ENCODE data around the gene TIMP3.
"Not testable (repeated sequence)": the region's sequence is repeated elsewhere in the genome, so short reads cannot be mapped to it uniquely, and the experiment has no call there.

TIMP3 gene

DNA sequence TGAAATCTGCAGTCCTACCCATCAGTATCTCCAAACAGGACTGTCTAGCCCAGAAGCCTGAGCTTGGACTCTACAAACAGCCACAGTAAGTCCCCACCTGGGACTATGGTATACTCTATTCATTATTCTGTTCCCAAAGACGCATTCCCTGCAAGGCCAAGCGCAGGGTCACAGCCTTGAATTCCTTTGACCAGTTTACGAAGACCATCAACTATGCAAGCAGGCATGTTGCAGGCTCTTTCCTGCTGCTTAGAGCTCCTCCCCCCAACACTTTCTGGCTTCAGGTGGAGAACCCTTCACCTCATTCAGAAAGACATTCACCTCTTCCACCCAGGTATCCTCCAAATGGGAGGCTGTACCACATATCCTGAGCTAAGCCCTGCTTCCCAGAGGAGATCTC is 62.5 kb downstream of the TIMP3 start:
- no peak for DNase-seq (ENCODE audit: extremely low read depth, low read depth)
- TF ChIP-seq CTCF (IDR thresholded peaks at IDR 0.05; ENCODE audit: low read depth, low read length) = no peak

GRCh38 chr22:32864596-32864995 is 63.1 kb downstream of the TIMP3 start:
- DNase-seq (ENCODE audit: extremely low read depth, low read depth) = no peak
- no peak for TF ChIP-seq CTCF (IDR thresholded peaks at IDR 0.05; ENCODE audit: low read depth, low read length)

DNA sequence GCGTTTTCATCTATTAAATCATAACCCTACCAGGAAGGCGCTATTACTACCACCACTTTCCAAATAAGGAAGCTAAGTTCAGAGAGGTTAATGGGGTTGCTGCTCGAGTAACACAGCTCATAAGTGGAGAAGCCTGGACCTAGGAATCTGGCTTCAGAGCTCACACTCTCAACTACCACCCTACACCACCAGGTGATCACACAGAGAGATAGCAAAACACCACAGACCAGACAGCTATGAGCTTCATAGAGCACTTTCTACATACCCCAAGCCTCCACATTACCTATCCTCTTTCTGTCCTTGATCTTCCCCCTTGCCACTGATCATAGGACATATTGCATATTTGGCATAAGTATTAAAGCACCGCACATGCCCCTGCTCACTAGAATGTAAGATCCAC is 65.4 kb downstream of the TIMP3 start:
- DNase-seq (ENCODE audit: extremely low read depth, low read depth) = no peak
- no peak for TF ChIP-seq CTCF (IDR thresholded peaks at IDR 0.05; ENCODE audit: low read depth, low read length)

GRCh38 chr22:32868946-32869345 is 67.4 kb downstream of the TIMP3 start:
- no peak for TF ChIP-seq CTCF (IDR thresholded peaks at IDR 0.05; ENCODE audit: low read depth, low read length)
- no peak for DNase-seq (ENCODE audit: extremely low read depth, low read depth)

GRCh38 chr22:32870474-32870873 is 69.0 kb downstream of the TIMP3 start:
- DNase-seq (ENCODE audit: extremely low read depth, low read depth) = no peak
- TF ChIP-seq CTCF (IDR thresholded peaks at IDR 0.05; ENCODE audit: low read depth, low read length) = no peak

GRCh38 chr22:32873604-32874003 is 72.1 kb downstream of the TIMP3 start:
- DNase-seq (ENCODE audit: extremely low read depth, low read depth) = not testable (repeated sequence)

- no peak for TF ChIP-seq CTCF (IDR thresholded peaks at IDR 0.05; ENCODE audit: low read depth, low read length)
- DNase-seq (ENCODE audit: extremely low read depth, low read depth) = no peak
Observed at GRCh38 chr22:32874385-32874784, 72.9 kb downstream of the TIMP3 start.

DNA sequence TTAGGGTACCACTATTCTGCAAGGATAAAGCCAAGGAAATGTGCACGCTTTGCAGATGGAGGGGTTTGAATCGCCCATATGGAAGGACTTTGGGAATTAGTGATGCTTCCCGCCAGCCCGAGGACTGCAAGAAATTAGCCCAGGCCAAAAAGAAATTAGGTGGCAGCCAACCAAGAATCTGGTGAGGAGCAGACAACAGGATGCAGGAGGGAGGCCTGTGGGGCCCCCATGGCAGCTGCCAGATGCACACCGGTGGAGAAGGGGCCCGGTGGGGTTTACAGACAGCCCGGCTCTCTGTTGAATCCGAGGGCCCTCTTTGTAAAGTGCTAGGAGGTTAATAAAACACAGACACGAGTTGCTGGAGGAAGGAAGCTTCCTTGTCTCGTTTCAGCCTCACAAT is 73.5 kb downstream of the TIMP3 start:
- no peak for DNase-seq (ENCODE audit: extremely low read depth, low read depth)
- no peak for TF ChIP-seq CTCF (IDR thresholded peaks at IDR 0.05; ENCODE audit: low read depth, low read length)
